GM06990 (cell line): Measurements from ENCODE around the gene ARPP21.

Experiments used
- DNase-seq: peaks from one replicate; pipeline ENCODE4 v3.0.0-alpha.2; 2011; ENCODE audit not compliant: insufficient read length; ENCODE audit errors: extremely low read depth
- H3K27me3 ChIP-seq: replicated peaks from 2 replicates; pipeline ENCODE4 v1.6.0; 2011; ENCODE audit warnings: low read length; ENCODE audit not compliant: control insufficient read depth, insufficient read depth
- H3K36me3 ChIP-seq: 2 replicates; pipeline ENCODE4 v1.5.1; 2011; ENCODE audit warnings: low read length; ENCODE audit not compliant: control insufficient read depth, insufficient read depth
- H3K4me3 ChIP-seq: replicated peaks from 2 replicates; pipeline ENCODE4 v1.5.1; 2011; ENCODE audit warnings: low read depth, mild to moderate bottlenecking, control low read depth, low read length
- TF ChIP-seq, protein P1 (sequence below): IDR thresholded peaks from 2 replicates; pipeline ENCODE4 v1.5.1; 2011; ENCODE audit warnings: low read length, control low read depth, mild to moderate bottlenecking, inconsistent platforms; ENCODE audit not compliant: insufficient read depth, poor library complexity, severe bottlenecking

The ARPP21 gene

DNA sequence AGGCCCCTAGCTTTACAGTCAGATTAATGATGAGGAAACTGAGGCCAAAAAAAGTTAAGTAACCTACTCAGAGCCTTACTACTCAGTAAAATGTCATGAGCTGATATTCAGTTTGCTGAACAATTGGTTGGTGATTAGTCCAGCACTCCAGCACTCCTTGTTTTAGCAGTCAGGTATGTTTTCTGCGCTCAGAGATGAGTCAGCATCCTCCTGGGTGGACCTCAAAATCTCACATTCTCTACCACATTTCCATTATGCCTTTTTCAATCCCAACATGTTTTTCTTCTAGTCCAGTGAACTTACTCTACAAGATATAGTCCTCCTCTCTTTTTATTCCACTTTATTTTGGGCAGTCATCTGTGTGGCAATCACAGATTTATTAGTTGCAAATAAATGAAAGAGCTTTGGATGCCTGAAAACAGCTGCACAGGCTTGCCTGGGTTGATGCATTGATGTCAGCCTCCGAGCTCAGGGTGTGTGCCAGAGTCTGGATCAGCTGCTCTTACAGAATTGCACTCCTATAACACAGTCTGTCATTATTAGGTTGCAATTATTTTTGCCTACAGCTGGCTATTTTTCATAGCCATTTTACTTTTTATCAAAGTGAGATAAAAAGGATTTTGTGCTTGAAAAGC is 133.2 kb downstream of the ARPP21 start:
- Histone ChIP-seq H3K36me3 (no peaks in the 10 kb centered on the region), H3K4me3 (no peak overlapping the region), H3K27me3 (no peaks in the 10 kb centered on the region)
- no peak for DNase-seq
- TF ChIP-seq, protein P1, sequence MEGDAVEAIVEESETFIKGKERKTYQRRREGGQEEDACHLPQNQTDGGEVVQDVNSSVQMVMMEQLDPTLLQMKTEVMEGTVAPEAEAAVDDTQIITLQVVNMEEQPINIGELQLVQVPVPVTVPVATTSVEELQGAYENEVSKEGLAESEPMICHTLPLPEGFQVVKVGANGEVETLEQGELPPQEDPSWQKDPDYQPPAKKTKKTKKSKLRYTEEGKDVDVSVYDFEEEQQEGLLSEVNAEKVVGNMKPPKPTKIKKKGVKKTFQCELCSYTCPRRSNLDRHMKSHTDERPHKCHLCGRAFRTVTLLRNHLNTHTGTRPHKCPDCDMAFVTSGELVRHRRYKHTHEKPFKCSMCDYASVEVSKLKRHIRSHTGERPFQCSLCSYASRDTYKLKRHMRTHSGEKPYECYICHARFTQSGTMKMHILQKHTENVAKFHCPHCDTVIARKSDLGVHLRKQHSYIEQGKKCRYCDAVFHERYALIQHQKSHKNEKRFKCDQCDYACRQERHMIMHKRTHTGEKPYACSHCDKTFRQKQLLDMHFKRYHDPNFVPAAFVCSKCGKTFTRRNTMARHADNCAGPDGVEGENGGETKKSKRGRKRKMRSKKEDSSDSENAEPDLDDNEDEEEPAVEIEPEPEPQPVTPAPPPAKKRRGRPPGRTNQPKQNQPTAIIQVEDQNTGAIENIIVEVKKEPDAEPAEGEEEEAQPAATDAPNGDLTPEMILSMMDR, result no peak

DNA sequence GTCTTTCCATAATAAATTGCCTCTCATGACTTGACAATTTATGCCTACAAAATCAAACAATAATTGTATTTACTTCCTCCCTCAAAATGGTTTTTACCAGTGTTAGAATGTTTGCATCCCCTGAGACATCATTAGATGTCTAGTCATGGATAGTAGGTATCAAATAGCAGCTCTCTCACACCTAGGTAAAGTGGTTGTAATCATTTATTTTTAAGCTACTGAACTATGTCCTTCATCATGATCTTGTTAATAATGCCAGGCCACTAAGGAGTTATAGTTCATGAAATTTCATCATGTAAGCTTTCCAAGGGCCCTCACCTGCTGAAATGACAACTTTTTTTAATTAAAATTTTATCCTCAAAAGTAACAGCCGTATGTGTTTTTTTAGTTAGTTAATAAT is 134.1 kb downstream of the ARPP21 start:
- Histone ChIP-seq H3K27me3 (no peaks in the 10 kb centered on the region), H3K4me3 (no peak overlapping the region), H3K36me3 (no peaks in the 10 kb centered on the region)
- TF ChIP-seq, protein P1, result no peak
- no peak for DNase-seq

DNA sequence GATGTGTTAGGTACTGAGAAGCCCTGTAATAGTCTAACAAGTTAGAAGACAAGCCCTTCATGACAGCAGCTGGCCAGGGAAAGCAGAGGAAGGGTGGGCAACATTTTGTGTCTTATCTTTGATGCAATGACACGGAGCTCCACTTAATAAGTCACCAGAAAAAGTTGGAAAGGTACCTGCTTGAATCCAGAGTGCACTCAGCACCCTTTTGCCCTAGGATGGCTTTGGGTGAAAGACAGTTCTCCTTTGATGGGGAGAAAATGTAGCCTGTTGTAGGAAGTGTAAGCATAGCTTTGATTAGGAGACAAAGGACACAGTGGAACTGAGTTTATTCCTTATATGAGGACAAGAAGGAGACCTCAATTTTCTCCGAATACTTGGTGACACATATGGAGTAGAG is 137.0 kb downstream of the ARPP21 start:
- H3K36me3 ChIP-seq, result no peaks in the 10 kb centered on the region
- H3K4me3 ChIP-seq, result no peak overlapping the region
- TF ChIP-seq, protein P1, result no peak
- no peaks in the 10 kb centered on the region for H3K27me3 ChIP-seq
- no peak for DNase-seq

DNA sequence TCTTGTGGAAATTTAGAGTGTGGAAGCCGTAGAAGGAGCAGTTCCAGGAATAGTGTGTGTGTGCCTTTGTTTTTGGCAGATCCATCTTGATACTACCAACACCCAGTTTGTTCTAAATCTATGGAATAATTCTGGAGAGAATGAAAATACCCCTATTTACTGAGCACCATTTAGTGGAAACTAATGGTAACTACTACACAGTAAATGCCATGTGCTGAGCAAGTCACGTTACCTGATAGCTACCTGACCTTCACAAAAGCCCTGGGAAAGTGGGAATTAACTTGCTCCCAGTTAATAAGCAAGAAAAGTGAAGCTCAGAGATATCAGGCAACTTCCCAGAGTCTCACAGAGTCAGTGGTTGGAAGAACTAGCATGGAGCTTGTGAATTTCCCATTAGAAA is 137.7 kb downstream of the ARPP21 start:
- Histone ChIP-seq H3K36me3 (no peaks in the 10 kb centered on the region), H3K4me3 (no peak overlapping the region), H3K27me3 (no peaks in the 10 kb centered on the region)
- no peak for DNase-seq
- TF ChIP-seq, protein P1, result no peak

DNA sequence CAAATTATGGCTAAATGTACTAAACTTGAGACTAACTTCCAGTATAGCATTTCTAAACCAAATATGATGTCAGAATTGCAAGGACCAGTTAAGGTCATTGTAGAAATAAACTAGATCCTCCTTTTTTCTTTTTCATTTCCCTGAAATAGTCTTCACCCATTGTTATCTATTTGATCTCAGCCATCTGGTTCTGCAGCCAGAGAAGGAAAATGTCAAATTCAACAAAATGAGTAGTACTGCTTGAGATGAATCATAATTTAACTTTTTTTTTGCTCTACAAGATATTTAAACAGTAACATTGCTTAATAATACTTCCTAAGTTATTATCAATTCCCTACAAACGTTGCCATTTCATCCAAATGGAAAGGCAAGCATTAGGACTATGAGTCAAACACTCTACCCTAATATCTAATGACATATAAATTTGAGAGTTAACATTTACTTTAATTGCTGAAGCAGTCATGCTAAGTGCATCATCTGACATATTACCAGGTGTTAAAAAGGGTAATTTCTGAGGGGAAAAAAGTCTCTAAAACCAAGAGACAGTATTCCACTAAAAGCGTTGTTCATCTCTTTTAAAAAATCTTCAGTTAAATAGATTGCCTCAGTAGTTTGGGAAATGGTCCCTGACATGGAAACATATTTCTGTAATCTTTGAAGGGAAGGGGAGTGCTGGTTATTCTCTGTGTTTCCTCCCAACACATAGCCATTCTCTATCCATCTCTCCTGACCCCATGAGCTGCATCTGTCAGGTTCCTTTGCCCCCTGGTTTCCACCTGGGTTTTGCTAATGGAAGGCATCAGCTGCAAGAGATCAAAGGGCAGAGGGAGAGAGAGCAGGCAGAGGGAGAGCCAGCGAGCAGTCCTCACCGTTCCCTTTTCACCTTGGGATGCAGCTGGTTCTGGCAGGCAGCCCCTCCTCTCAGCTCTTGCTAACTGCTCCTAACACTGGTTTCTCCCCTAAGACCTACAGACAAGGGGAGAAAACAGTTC is 138.5 kb downstream of the ARPP21 start:
- no peaks in the 10 kb centered on the region for H3K36me3 ChIP-seq
- no peak for DNase-seq
- H3K27me3 ChIP-seq, result no peaks in the 10 kb centered on the region
- TF ChIP-seq, protein P1, result no peak
- no peak overlapping the region for H3K4me3 ChIP-seq
